Measurements from ENCODE around the gene TIPRL. TPM values are rescaled to one million over a fixed set of nuclear protein-coding genes. Genes with fewer than 3 reads are reported as not detected.

The TIPRL gene
- polyA plus RNA-seq = 10 to 100 TPM; 14.5 to 17.5 TPM

- H3K27me3 ChIP-seq (ENCODE audit: control insufficient read depth in 1 of 2, insufficient read depth in 2 of 2, low read length in 2 of 2) = no peaks in the 10 kb centered on the region
- no peaks in the 10 kb centered on the region for H3K9me3 ChIP-seq (ENCODE audit: control insufficient read depth in 2 of 2, insufficient read depth in 1 of 2, low read depth in 1 of 2, low read length in 1 of 2)
- H3K4me3 ChIP-seq (ENCODE audit: low read depth in 1 of 2, low read length in 2 of 2) = peak within 1 kb of the TSS; percentile 80 to 92
- peak within 1 kb of the TSS; percentile 92 to 98 for H3K27ac ChIP-seq (ENCODE audit: low read depth in 2 of 2, low read length in 1 of 2)
- H3K4me1 ChIP-seq (ENCODE audit: control insufficient read depth in 2 of 2, insufficient read depth in 2 of 2, low read length in 1 of 2) = no peaks in the 10 kb centered on the region
- WGBS, 2 donors = 0 to 1% methylated on average over 55 to 56 of the region's 56 CpGs
- H3K36me3 ChIP-seq (ENCODE audit: control insufficient read depth in 2 of 2, insufficient read depth in 2 of 2, low read length in 1 of 2) = no peaks in the 10 kb centered on the region
Observed at GRCh38 chr1:168178638-168179437, at the start of gene TIPRL. Gene TIPRL, plus strand, starts transcription at chr1:168178962. Its CDS starts 116 bp downstream, at chr1:168179078.

- 88 to 93% methylated on average over 6 of the region's 6 CpGs for WGBS, 2 donors
Observed at GRCh38 chr1:168129933-168130332, 48.8 kb upstream of the TIPRL start.

GRCh38 chr1:168134132-168134531 lies 44.6 kb upstream of the TIPRL start:
- Histone ChIP-seq H3K4me1 (ENCODE audit: control insufficient read depth in 2 of 2, insufficient read depth in 2 of 2, low read length in 1 of 2) (peaks cover 0 to 8% of the 10 kb centered on the region in 2 donors), H3K4me3 (ENCODE audit: low read depth in 1 of 2, low read length in 2 of 2) (no peak overlapping the region), H3K27me3 (ENCODE audit: control insufficient read depth in 1 of 2, insufficient read depth in 2 of 2, low read length in 2 of 2) (no peaks in the 10 kb centered on the region), H3K27ac (ENCODE audit: low read depth in 2 of 2, low read length in 1 of 2) (no peak overlapping the region), H3K36me3 (ENCODE audit: control insufficient read depth in 2 of 2, insufficient read depth in 2 of 2, low read length in 1 of 2) (no peaks in the 10 kb centered on the region), H3K9me3 (ENCODE audit: control insufficient read depth in 2 of 2, insufficient read depth in 1 of 2, low read depth in 1 of 2, low read length in 1 of 2) (no peaks in the 10 kb centered on the region)
- 43 to 48% methylated on average over 1 of the region's 1 CpG for WGBS, 2 donors

More at GRCh38 chr1:168129933-168130332, 48.8 kb upstream of the TIPRL start:
- Histone ChIP-seq H3K27me3 (ENCODE audit: control insufficient read depth in 1 of 2, insufficient read depth in 2 of 2, low read length in 2 of 2) (no peaks in the 10 kb centered on the region), H3K36me3 (ENCODE audit: control insufficient read depth in 2 of 2, insufficient read depth in 2 of 2, low read length in 1 of 2) (no peaks in the 10 kb centered on the region), H3K9me3 (ENCODE audit: control insufficient read depth in 2 of 2, insufficient read depth in 1 of 2, low read depth in 1 of 2, low read length in 1 of 2) (no peaks in the 10 kb centered on the region), H3K27ac (ENCODE audit: low read depth in 2 of 2, low read length in 1 of 2) (no peak overlapping the region), H3K4me3 (ENCODE audit: low read depth in 1 of 2, low read length in 2 of 2) (no peak overlapping the region), H3K4me1 (ENCODE audit: control insufficient read depth in 2 of 2, insufficient read depth in 2 of 2, low read length in 1 of 2) (peaks cover 0 to 3% of the 10 kb centered on the region in 2 donors)

GRCh38 chr1:168134642-168135041 lies 44.1 kb upstream of the TIPRL start:
- Histone ChIP-seq H3K27ac (ENCODE audit: low read depth in 2 of 2, low read length in 1 of 2) (no peak overlapping the region), H3K4me3 (ENCODE audit: low read depth in 1 of 2, low read length in 2 of 2) (no peak overlapping the region), H3K36me3 (ENCODE audit: control insufficient read depth in 2 of 2, insufficient read depth in 2 of 2, low read length in 1 of 2) (no peaks in the 10 kb centered on the region), H3K4me1 (ENCODE audit: control insufficient read depth in 2 of 2, insufficient read depth in 2 of 2, low read length in 1 of 2) (peaks cover 0 to 8% of the 10 kb centered on the region in 2 donors), H3K27me3 (ENCODE audit: control insufficient read depth in 1 of 2, insufficient read depth in 2 of 2, low read length in 2 of 2) (no peaks in the 10 kb centered on the region), H3K9me3 (ENCODE audit: control insufficient read depth in 2 of 2, insufficient read depth in 1 of 2, low read depth in 1 of 2, low read length in 1 of 2) (no peaks in the 10 kb centered on the region)
- 74 to 83% methylated on average over 7 of the region's 7 CpGs for WGBS, 2 donors

DNA sequence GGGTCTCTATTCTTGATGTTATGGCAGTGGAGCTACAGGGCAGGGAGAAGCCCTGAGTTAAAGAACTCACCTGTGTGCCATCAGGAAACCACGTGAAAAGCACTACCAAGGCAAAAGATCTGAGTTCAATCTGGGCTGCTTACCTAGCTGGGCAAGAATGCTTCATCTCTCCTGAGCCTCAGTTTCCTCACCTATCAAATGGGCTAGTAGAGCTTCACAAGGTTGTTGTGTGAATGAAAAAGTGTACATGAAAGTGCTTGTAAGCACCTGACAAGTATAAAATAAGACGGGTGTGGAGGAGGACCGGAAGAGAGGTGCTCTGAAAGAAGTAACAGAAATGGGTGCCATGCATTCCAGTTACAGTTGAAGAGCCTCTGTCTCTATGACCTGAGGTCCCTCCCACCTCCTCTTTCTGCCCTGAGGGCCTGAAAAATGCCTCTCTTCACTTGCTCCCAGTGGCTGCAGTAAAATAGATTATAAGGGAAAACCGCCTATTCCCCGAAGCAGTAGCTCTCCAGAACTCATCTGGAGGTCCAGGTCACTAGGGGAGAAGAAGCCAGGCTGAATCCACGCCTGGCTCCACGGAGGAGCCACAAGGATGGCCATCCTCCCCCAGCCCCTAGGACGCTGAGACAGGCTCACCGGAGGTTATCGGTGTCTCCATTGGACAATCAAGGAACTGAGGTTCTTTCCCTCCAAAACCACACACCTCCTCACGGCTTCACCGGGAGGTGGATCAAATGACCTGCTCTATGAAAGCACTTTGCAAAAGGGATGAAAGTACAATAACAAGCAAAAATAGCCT lies 43.4 kb upstream of the TIPRL start:
- H3K36me3 ChIP-seq (ENCODE audit: control insufficient read depth in 2 of 2, insufficient read depth in 2 of 2, low read length in 1 of 2) = no peaks in the 10 kb centered on the region
- WGBS, 2 donors = 23 to 36% methylated on average over 12 of the region's 12 CpGs
- no peaks in the 10 kb centered on the region for H3K27me3 ChIP-seq (ENCODE audit: control insufficient read depth in 1 of 2, insufficient read depth in 2 of 2, low read length in 2 of 2)
- no peaks in the 10 kb centered on the region for H3K9me3 ChIP-seq (ENCODE audit: control insufficient read depth in 2 of 2, insufficient read depth in 1 of 2, low read depth in 1 of 2, low read length in 1 of 2)
- H3K4me3 ChIP-seq (ENCODE audit: low read depth in 1 of 2, low read length in 2 of 2) = peak overlapping the region; percentile 56 to 61
- peaks cover 0 to 8% of the 10 kb centered on the region in 2 donors for H3K4me1 ChIP-seq (ENCODE audit: control insufficient read depth in 2 of 2, insufficient read depth in 2 of 2, low read length in 1 of 2)
- peak overlapping the region in 1 of 2 donors; percentile 27 for H3K27ac ChIP-seq (ENCODE audit: low read depth in 2 of 2, low read length in 1 of 2)

- WGBS, 2 donors = 0 to 1% methylated on average over 39 to 63 of the region's 63 CpGs
- peak overlapping the region; percentile 59 to 64 for H3K27ac ChIP-seq (ENCODE audit: low read depth in 2 of 2, low read length in 1 of 2)
- no peaks in the 10 kb centered on the region for H3K27me3 ChIP-seq (ENCODE audit: control insufficient read depth in 1 of 2, insufficient read depth in 2 of 2, low read length in 2 of 2)
- peak overlapping the region; percentile 56 to 61 for H3K4me3 ChIP-seq (ENCODE audit: low read depth in 1 of 2, low read length in 2 of 2)
- H3K9me3 ChIP-seq (ENCODE audit: control insufficient read depth in 2 of 2, insufficient read depth in 1 of 2, low read depth in 1 of 2, low read length in 1 of 2) = no peaks in the 10 kb centered on the region
- no peaks in the 10 kb centered on the region for H3K36me3 ChIP-seq (ENCODE audit: control insufficient read depth in 2 of 2, insufficient read depth in 2 of 2, low read length in 1 of 2)
- peaks cover 0 to 8% of the 10 kb centered on the region in 2 donors for H3K4me1 ChIP-seq (ENCODE audit: control insufficient read depth in 2 of 2, insufficient read depth in 2 of 2, low read length in 1 of 2)
Observed at GRCh38 chr1:168135921-168136708, 42.6 kb upstream of the TIPRL start.

- WGBS, 2 donors = 1 to 2% methylated on average over 32 to 86 of the region's 86 CpGs
- no peaks in the 10 kb centered on the region for H3K36me3 ChIP-seq (ENCODE audit: control insufficient read depth in 2 of 2, insufficient read depth in 2 of 2, low read length in 1 of 2)
- H3K4me3 ChIP-seq (ENCODE audit: low read depth in 1 of 2, low read length in 2 of 2) = peak within 1 kb of the TSS; percentile 56 to 61
Observed at GRCh38 chr1:168136709-168137514, 41.9 kb upstream of the TIPRL start, which contains the start of gene GPR161. Gene GPR161, minus strand, starts transcription at chr1:168136930. Its CDS starts 32,080 bp downstream, at chr1:168104850.

GRCh38 chr1:168137515-168137821 lies 41.3 kb upstream of the TIPRL start:
- Histone ChIP-seq H3K36me3 (ENCODE audit: control insufficient read depth in 2 of 2, insufficient read depth in 2 of 2, low read length in 1 of 2) (no peaks in the 10 kb centered on the region), H3K9me3 (ENCODE audit: control insufficient read depth in 2 of 2, insufficient read depth in 1 of 2, low read depth in 1 of 2, low read length in 1 of 2) (no peaks in the 10 kb centered on the region), H3K27ac (ENCODE audit: low read depth in 2 of 2, low read length in 1 of 2) (peak overlapping the region; percentile 64 to 73), H3K4me1 (ENCODE audit: control insufficient read depth in 2 of 2, insufficient read depth in 2 of 2, low read length in 1 of 2) (peaks cover 0 to 8% of the 10 kb centered on the region in 2 donors), H3K4me3 (ENCODE audit: low read depth in 1 of 2, low read length in 2 of 2) (peak overlapping the region; percentile 48 to 61), H3K27me3 (ENCODE audit: control insufficient read depth in 1 of 2, insufficient read depth in 2 of 2, low read length in 2 of 2) (no peaks in the 10 kb centered on the region)
- WGBS, 2 donors = 8 to 10% methylated on average over 6 of the region's 6 CpGs

More at GRCh38 chr1:168136709-168137514, 41.9 kb upstream of the TIPRL start, which contains the start of gene GPR161:
- Histone ChIP-seq H3K9me3 (ENCODE audit: control insufficient read depth in 2 of 2, insufficient read depth in 1 of 2, low read depth in 1 of 2, low read length in 1 of 2) (no peaks in the 10 kb centered on the region), H3K27ac (ENCODE audit: low read depth in 2 of 2, low read length in 1 of 2) (peak within 1 kb of the TSS; percentile 64 to 73), H3K27me3 (ENCODE audit: control insufficient read depth in 1 of 2, insufficient read depth in 2 of 2, low read length in 2 of 2) (no peaks in the 10 kb centered on the region), H3K4me1 (ENCODE audit: control insufficient read depth in 2 of 2, insufficient read depth in 2 of 2, low read length in 1 of 2) (peaks cover 0 to 8% of the 10 kb centered on the region in 2 donors)

All from esophagus (tissue), 2 donors.